ENCODE measurements around the gene SENP7.

GRCh38 chr3:101536266-101536665 is 23.3 kb upstream of the SENP7 start:
- TF ChIP-seq CTCF (IDR thresholded peaks at IDR 0.05) (no peak), CHD2 (IDR thresholded peaks at IDR 0.05; ENCODE audit: low read length, partially characterized antibody) (no peak), TAF1 (IDR thresholded peaks at IDR 0.05; ENCODE audit: borderline replicate concordance, low read depth, low read length) (no peak)

All from SK-N-SH (cell line).